NCI-H146 treated with DMSO at 0.1 percent for 48 hours (cell line): ENCODE results near the gene RADIL.

ENCODE experiments used
- DNase-seq: peaks from one replicate; lab custom pipeline; 2025; ENCODE audit not compliant: unreplicated experiment; lab: John Stamatoyannopoulos, UW

The RADIL gene

DNA sequence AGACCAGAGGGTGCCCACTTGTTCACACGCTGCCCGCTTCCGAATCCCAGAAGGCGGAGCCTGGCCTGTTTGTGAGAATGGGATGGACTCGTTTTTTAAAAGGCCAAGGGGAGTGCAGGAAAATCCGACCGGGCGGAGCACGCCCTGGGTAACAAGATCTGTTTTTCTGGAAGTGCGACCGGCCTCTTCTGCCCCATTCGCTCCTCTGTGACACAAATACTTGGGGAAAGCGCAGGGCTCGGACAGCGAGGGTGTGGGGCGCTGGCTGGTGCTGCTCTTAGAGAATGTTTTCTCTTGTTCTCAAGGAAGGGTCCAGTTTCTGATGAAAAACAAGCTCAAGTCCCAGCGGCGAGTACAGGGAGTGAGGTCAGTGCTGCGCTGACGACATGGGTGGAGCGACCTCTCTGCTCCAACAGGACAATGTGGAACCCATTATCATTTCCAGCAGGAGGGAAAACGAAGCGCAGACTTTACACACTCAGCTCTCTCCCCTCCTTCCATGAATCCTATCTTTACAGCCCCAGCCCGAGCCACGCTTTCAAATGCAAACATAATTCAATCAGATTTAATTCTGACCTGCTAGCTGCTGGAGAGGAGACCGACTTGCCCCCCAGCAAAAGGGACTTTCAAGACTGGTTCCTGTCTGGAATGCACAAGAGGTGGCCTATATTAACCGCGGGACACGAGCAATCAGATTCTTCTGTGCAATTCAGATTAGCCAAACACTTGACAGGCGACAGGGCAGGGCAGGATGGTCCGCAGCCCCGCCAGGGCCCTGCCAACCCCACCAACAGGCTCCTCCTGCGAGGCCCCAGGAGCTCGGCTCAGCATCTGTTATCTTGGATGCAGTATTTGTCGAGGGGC is 1.1 kb downstream of the RADIL start:
- DNase-seq = peak; percentile 34

DNA sequence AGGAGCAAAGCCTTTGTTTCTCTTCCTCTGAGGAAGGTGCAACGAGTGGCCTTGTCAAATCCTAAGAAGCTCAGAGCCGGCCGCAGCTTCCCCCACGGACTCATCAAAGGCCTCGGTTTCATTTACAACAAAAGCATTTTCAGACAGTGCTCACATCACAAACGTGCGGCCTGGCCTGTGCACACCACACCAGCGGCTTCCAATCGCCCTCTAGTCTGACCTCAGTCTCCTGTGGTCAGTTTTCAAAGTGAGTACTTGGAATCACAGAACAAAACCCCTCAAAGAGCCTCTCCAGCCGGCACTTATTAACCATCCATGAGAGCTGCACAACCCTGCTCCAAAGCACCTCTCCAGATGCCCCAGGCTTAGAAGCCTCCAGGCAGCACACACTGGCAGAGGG is 3.3 kb downstream of the RADIL start:
- no peak for DNase-seq

DNA sequence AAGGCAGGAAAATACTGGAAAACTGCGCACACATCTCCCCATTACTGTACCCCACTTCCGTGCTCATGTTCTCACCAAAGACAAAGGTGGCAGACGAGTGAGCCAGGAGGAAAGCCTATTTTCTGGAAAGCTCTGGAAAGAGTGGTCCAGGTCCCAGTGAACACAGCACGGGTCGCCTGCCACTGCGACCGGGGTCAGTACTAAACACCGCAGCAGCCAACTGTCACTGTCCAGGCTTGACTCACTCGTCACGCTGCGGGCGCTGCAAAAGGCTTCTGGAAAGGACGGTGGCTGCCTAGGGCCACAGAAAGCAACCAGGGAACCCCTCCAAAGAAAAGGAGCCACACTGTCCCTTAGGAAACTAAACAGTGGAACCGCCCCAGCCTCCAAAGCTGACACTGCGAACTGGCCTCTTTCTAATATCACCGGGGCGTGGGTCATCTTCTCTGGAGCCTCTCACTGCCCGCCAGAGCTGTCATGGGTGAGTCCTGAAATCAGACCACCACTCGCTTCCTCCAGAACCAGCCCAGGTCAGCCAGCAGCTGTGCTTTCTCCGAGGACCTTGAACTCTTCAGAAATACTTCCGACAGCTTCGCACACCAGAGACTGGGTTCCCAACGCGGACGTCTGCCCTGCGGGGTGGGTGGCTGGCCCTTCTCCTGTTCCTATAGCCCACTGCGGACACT is 4.0 kb downstream of the RADIL start:
- DNase-seq = no peak

DNA sequence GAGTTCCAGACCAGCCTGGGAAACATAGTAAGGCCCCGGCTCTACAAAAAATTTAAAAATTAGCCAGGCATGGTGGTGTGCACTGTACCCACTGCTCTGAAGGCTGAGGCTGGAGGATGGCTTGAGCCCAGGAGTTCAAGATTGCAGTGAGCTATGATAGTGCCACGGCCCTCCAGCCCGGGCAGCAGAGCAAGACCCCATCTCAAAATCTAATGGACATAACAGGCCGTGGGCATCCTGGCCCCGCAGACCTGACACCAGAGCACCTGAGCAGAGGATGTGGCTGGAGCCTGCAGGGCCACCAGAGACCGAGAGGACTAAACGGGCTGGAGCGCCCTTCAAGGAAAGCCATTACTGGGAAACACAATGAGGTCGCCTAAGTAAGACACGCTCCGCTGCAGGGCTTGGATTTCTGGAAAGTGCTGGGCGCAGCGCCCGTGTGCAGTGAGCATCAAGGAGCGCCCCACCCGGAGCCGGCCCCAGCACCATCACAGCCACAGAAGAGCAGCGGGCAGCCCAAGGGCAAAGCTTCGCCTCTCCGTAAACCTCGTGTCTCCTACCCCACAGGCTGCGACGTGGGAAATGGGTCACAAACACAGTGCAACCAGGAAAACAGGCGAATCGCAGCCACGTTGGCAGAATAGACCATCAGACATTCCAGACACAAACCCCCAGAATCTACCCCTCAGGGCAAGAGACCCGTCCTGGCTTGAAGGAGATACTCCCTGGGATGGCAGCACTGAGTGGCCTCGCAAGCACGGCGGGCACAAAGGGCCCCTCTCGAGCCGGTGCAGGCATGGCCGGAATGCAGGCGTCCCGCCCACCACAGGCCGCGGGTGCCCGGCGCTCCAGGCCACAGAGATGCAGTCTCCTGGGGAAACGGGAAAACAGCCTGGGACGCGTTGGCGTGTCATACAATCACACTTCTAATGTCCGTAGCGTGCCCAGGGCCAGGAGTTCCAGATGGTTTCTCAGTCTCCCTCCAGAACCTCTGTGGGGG is 4.9 kb downstream of the RADIL start:
- no peak for DNase-seq

DNA sequence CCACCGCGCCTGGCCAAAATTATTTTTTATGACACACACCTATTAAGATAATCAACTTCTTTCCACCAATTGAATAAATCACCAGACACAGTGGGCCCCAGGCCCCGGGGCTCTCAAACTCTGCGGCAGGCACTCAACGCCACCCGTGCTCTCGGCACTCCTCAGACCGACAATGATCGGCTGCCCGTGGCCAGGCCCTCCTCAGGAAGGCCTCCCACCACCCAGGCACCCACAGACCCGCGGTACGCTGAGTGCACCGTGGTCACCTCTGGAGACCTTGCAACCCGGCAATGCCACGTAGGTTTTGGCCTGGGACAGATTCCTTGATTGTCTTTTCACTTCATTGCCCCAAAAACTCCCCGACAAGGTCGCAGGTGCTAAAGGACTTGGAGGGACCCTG is 6.9 kb downstream of the RADIL start:
- no peak for DNase-seq

DNA sequence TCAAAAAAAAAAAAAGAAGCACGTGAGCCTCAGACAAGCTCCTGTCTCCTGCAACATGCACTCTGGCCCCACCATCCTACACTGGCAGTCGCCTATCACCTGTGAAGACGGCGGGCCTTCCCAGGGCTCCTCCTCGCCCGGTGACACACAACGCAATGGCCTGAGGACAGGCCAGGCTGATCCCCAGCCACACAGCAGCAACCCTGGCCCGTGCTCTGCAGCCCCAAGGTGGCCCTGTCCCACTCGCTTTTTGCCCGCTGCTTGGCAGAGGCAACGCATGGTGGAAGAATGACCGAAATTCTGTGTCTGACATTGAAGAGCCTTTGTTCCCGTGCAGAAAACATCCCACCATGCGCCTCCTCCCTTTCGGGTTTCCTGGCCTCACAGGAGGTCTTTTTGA is 8.1 kb downstream of the RADIL start:
- DNase-seq = no peak

DNA sequence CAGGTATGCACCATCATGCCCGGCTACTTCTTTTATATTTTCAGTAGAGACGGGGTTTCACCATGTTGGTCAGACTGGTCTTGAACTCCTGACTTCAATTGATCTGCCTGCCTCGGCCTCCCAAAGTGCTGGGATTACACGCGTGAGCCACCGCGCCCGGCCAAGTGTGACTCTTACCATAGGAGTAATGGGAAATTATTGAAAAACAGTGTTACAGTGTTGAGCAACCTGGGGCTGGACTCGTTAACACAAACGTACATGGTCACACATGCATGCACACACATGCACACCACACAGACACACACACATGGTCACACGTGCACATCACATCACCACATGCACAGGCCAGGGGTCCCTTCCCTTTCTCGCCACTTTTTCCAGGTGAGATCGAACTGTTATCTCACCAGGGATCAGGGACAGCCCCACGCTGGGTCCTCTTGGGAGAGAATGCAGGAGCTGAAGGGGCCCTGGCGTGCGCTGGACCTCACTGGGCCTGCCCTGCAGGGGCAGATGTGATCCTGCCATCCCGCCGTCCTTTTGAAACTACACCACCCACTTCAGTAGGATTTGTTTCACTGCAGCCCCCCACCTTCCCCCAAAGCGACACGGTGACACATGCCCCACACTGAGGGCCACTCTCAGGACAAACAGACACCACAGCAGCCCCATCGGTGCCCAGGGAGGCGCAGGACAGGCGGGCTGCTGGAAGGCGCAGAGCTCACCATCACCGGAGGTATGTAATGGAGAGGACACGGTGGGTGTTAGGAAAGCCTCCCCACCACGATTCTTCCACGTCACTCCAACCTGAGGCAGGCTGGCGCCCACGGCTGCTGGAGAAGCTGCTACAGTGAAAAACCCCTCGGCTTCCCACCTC is 10.2 kb downstream of the RADIL start:
- DNase-seq = no peak

DNA sequence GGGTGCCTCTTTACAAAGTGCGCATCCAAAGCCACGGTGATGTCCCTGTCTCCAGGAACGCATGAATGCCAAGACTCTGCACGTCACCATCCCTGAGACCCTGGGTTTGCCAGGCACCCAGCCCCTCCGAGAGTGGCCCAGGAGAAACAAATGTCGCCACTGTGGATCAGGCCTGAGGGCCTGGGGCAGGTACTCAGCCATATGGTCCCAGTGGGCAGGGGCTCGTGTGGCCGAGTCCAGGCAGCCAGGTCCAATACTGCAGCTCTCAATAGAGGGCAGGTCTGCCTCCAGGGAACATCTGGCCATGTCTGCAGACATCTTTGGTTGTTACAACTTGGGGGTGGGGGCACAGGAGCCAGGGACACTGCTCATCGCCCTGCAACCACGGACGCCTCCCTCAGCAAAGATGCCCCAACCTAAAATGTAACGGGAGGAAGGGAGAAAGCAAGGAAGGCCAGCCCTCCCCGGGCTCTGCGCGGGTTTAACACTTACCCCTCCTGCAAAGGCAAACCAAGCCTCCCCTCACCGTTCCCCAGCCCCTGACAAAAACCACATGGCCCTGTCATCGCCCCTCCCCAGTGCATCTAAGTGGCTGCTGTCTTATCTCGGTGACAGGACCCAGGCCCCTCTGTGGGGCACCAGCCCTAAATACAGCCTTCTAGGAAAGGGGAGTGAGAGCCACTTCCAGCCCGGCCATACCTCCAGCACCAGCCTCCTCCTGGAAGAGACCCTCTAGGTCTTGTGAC is 11.4 kb downstream of the RADIL start:
- no peak for DNase-seq

DNA sequence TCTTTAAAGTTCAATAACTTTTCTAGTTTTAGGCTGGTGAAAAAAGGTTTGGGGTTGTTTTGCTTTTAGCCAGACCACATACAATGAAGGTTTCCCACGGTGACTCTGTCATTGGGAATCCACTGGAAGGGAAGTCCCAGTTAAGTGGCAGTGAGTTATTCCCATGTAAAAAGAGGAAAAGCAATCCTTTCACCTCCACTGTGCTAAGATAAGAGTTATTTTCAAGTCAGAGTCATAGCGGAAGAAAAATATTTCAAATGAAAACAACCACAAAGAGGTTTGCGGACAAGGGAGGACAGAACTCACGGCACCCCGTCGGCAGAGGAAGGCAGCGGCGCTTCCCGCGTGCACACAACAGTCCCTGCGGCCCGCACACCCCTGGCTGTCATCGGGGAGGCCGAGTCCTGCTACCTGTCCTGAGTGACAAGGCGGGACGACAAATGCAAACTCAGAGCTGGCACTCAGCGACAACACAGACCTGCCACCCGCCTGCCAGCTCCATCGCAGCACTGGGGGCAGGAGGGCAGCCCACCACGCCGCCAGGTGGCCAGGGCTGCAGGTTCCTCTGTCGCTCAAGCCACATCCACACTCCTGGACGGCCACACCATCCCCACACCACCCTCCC is 12.3 kb downstream of the RADIL start:
- no peak for DNase-seq

DNA sequence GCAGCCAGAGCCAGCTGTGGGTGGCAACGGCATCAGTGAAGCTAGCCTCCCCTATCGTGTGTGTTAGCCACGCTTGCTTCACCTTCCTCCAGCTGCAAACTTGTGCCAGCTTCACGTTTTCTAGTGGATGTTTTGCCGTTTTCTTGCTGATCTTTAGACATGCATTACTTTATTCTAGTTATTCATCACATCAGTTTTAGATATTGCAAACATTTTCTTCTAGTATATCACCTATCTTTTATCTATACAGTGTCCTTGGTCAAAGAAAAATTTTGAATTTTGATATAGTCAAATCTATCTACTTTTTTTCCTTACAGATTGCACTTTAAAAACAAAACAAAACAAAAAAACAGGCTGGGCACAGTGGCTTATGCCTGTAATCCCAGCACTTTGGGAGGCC is 15.0 kb downstream of the RADIL start:
- no peak for DNase-seq

DNA sequence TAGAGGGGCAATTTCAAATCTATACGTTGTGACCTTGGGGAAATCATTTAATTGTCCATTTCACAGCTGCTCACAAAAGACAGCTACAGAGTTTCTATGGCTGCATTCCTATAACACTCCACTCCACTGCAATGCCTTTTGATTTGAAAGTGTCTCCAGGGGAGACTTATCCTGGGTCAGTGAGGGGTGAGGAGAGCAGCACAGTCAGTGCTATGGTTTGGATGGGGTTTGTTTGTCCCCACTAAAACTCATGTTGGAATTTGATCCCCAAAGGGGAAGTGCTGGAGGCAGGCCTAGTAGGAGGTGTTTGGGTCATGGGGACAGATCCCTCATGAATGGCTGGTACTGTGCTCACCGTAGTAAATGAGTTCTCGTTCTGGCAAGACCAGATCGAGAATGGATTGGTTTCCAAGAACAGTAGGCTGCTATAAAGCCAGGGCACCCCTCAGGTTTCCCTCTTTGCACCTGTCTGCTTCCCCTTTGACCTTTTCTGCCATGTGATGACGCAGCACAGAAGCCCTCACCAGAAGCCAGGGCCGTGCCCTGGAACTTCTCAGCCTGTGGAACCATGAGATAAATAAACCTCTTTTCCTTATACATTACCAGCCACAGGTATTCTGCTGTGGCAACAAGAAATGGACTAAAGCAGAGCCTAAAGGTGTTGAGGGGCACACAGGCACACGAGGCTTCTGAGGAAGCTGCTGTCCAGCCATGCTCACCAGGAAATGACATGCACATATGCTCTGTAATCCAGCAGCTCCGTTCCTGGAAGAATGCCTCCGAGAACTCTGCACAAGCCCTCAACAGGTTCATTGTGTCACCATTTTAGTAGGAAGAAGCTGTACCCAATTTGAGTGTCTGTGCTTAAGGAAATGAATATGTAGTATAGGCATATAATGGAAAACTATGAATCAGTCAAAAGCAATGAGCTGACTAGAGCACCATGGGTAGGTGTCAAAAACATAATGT is 16.7 kb downstream of the RADIL start:
- DNase-seq = no peak

DNA sequence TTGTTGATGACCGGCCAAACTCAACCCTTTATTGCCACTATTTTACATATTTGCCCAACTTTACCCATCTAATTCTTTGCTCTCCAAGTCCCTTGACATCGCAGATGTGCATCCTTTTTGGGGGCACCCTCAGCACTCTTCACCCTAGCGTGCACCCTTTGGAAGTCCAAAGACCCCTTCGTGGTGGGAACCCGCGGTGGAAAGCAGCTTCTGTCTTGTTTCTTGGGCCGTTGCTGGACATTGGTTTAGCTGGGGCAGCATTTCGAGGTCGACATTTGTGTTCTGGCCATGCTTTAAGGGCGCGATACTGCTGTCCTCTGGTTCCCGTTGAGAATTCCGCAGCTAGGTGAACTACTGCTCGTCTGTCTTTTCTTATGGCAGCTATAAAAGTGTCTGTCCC is 21.4 kb downstream of the RADIL start:
- DNase-seq = no peak

DNA sequence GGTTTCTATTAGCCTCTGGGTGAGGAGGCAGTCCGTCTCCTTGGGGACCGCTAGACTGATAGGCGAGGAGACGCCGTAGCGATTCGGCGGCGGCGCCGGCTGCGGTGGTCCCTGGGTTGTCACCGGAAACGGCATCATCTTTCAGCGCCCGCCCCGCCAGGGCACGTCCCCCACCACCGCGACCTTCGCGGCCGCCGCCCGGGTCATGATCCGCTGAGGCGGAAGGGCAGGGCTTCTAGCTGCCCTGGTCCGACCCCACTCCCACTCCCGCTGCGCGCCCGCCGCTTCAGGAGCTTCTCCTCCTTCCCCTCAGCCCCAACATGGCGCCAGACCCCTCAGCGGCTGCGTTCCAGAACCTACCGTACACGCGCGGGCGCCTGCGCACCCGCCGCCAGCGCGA is 21.8 kb downstream of the RADIL start, which contains the start of gene PAPOLB:
TSS of gene PAPOLB (minus strand) at position 358 of the 400 bp plus-strand sequence. CDS start at position 138, 220 bp downstream.
- no peak for DNase-seq

DNA sequence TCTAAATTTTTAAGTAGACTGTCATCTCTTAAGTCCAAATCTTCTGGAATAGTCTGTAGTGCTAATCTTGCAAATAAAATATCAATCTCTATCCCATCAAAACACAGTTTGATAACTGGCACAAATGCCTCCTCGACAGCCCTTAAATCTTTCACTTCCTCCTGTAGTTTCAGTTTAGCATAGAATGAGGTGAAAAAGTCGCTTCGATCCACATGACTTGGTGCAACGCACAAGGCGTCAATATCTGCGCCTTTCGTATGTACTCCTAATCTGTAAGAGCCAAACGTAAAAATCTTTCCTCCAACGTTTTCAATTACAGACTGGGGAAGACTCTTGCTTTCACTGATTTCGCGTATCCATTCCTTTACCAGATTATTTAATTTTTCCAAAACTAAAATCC is 22.3 kb downstream of the RADIL start:
- no peak for DNase-seq

DNA sequence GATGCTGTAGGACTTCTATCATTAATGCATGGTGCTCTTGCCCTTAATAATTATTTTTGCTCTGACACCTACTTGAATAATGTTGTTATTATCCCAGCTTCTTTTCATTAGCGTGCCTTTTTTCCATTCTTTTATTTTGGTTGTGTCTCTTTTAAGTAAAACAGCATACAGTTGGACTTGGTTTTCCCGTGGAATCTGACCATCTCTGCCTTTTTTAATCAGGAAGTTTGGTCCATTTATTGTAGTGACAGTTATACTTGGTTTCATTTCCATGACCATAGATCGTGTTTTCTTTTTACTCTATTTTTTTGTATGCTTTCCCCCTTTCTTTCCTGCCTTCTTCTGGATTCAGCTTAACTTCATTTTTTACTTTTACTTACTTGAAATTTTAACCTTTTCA is 26.3 kb downstream of the RADIL start:
- no peak for DNase-seq

DNA sequence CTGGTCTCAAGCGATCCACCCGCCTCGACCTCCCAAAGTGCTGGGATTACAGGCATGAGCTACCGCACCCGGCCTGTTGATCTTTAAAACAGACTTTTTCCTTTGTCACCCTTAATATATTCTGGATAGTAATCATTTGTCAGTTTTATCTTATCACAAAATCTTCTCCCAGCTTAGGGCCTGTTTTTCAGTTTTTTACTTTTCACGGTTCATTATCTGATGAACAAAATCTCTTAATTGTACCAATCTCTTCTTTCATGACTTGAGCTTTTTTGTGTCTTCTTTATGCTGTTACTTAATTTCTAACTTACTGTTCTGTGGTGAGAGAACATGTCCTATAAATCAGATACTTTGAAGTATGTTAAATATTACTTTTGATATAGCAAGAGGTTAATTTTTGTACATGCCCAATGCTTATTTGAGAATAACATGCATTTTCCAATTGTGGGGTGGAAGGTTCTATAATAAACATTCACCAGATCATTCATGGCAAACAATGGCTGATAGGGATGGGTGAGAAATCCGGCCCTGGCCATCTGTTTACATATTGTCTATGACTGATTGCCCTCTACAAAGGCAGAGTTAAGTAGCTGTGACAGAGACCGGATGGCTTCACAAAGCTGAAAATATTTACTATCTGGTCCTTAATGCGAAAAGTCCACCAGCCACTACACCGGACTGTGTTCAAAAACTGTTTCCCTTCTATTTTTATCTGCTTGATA is 27.0 kb downstream of the RADIL start:
- DNase-seq = peak; percentile 69

DNA sequence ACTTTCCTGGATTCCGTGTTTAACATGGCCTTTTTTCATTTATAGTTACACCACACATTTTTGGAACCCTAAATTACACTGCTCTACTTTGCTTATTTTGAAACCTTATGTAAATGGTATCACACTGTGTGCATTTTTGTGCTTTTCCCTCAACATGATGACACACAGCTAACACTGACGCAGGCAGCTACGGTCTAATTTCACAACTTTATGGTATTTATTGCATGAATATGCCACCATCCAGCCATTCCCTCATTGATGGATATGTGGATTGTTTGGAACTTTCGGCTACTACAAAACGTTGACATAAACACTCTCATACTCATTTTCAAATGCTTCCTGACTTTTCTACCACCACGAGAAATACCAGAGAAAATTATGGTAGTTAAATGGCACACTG is 28.6 kb downstream of the RADIL start:
- DNase-seq = no peak
